Fibroblast of lung (primary cell): ENCODE results near the gene SMC4. TPM values are rescaled to one million over a fixed set of nuclear protein-coding genes. Genes with fewer than 3 reads are reported as not detected.

Source experiments
- DNase-seq, 2 donors: peaks; one replicate each; pipeline versions ENCODE4 v3.0.0 to v3.0.0-alpha.2; 2010; ENCODE audit warnings: low read depth in 2 of 2
- H2AFZ ChIP-seq: 2 replicates; pipeline ENCODE4 v1.5.1; 2012; ENCODE audit warnings: low read length, control low read depth, inconsistent platforms
- H3K27ac ChIP-seq: 2 replicates; pipeline ENCODE4 v1.5.1; 2011; ENCODE audit warnings: low read length, control low read depth; ENCODE audit not compliant: insufficient read depth
- H3K27me3 ChIP-seq: 2 replicates; pipeline ENCODE4 v1.5.1; 2011; ENCODE audit warnings: mild to moderate bottlenecking, low read length; ENCODE audit not compliant: control insufficient read depth, insufficient read depth
- H3K36me3 ChIP-seq: 2 replicates; pipeline ENCODE4 v1.5.1; 2011; ENCODE audit warnings: low read length; ENCODE audit not compliant: control insufficient read depth, insufficient read depth
- H3K4me1 ChIP-seq: 2 replicates; pipeline ENCODE4 v1.5.1; 2011; ENCODE audit warnings: low read length; ENCODE audit not compliant: control insufficient read depth, insufficient read depth; ENCODE audit errors: extremely low read depth
- H3K4me2 ChIP-seq: 2 replicates; pipeline ENCODE4 v1.5.1; 2011; ENCODE audit warnings: low read length, control low read depth; ENCODE audit not compliant: insufficient read depth; ENCODE audit errors: extremely low read depth
- H3K4me3 ChIP-seq, 4 experiments: fragments of 200-600 bp in 1 of 4; sonication (generic) in 1 of 4; replicated peaks in 1 of 4; 2 replicates each; pipeline ENCODE4 v1.5.1; 2011 to 2016; ENCODE audit warnings: low read length in 4 of 4, low read depth in 3 of 4, mild to moderate bottlenecking in 3 of 4, control low read depth in 2 of 4, inconsistent platforms in 1 of 4, mixed read lengths in 1 of 4; ENCODE audit not compliant: insufficient read depth in 1 of 4; ENCODE audit errors: control extremely low read depth in 1 of 4
- H3K79me2 ChIP-seq: 2 replicates; pipeline ENCODE4 v1.5.1; 2012; ENCODE audit warnings: mild to moderate bottlenecking, low read length, inconsistent platforms; ENCODE audit not compliant: control insufficient read depth, insufficient read depth
- H3K9ac ChIP-seq: 2 replicates; pipeline ENCODE4 v1.5.1; 2011; ENCODE audit warnings: mild to moderate bottlenecking, low read length, control low read depth; ENCODE audit not compliant: insufficient read depth
- H3K9me3 ChIP-seq: 2 replicates; pipeline ENCODE4 v1.5.1; 2012; ENCODE audit warnings: low read depth, low read length; ENCODE audit not compliant: control insufficient read depth, insufficient read depth
- H4K20me1 ChIP-seq: 2 replicates; pipeline ENCODE4 v1.5.1; 2011; ENCODE audit warnings: low read length; ENCODE audit not compliant: control insufficient read depth, insufficient read depth; ENCODE audit errors: extremely low read depth
- CTCF ChIP-seq, 2 donors: IDR thresholded peaks in 1 of 2; conservative IDR thresholded peaks in 1 of 2; 1 replicate in 1 of 2; 2 replicates in 1 of 2; pipeline ENCODE4 v1.5.1; 2011 to 2012; ENCODE audit warnings: low read length in 2 of 2, control low read depth in 1 of 2, inconsistent platforms in 1 of 2, low read depth in 1 of 2, mild to moderate bottlenecking in 1 of 2
- EZH2 ChIP-seq: IDR thresholded peaks from 2 replicates; pipeline ENCODE4 v1.5.1; 2012; ENCODE audit warnings: low read length, control low read depth, mild to moderate bottlenecking; ENCODE audit errors: missing control alignments
- polyA plus RNA-seq, 2 donors: library from polyadenylated mRNA; depleted of rRNA in 1 of 2; stranded (reverse) in 1 of 2; unstranded in 1 of 2; fragments of >200 nt; gene quantifications; 2 replicates each; pipeline ENCODE4 v1.2.1, GENCODE V29; 2011 to 2012; ENCODE audit warnings: missing spikeins in 1 of 2
- total RNA-seq: library from RNA; depleted of rRNA; stranded (reverse); fragments of >200 nt; gene quantifications from 2 replicates; pipeline ENCODE4 v1.2.1, GENCODE V29; 2014

The SMC4 gene
- total and polyA plus RNA-seq, 2 donors (not counting 1 experiment from before 2014, with no cell fraction given), result 34.7 to 48.4 TPM

GRCh38 chr3:160455846-160456245 lies 56.4 kb downstream of the SMC4 start:
- H3K9me3 ChIP-seq, result no peaks in the 10 kb centered on the region
- H3K9ac ChIP-seq, result no peak overlapping the region

GRCh38 chr3:160458151-160458550 lies 58.7 kb downstream of the SMC4 start:
- no peak for TF ChIP-seq EZH2
- TF ChIP-seq CTCF (conservative IDR thresholded peaks at IDR 0.05 in 1 of 2, IDR thresholded peaks at IDR 0.05 in 1 of 2; ENCODE audit: low read depth in 1 of 2, low read length in 2 of 2), result no peak
- Histone ChIP-seq H3K4me2 (no peak overlapping the region), H3K4me1 (no peaks in the 10 kb centered on the region), H3K36me3 (no peaks in the 10 kb centered on the region), H3K9ac (no peak overlapping the region), H3K4me3 (no peak overlapping the region), H3K27ac (no peak overlapping the region), H4K20me1 (no peaks in the 10 kb centered on the region), H3K27me3 (no peaks in the 10 kb centered on the region), H2AFZ (no peak overlapping the region), H3K79me2 (no peaks in the 10 kb centered on the region), H3K9me3 (no peaks in the 10 kb centered on the region)
- no peak for DNase-seq

More at GRCh38 chr3:160455846-160456245, 56.4 kb downstream of the SMC4 start:
- H3K4me3 ChIP-seq, result no peak overlapping the region
- no peak overlapping the region for H2AFZ ChIP-seq
- no peak for DNase-seq
- no peaks in the 10 kb centered on the region for H4K20me1 ChIP-seq
- no peak overlapping the region for H3K4me2 ChIP-seq
- no peaks in the 10 kb centered on the region for H3K79me2 ChIP-seq
- no peaks in the 10 kb centered on the region for H3K27me3 ChIP-seq
- no peaks in the 10 kb centered on the region for H3K4me1 ChIP-seq
- no peak for TF ChIP-seq EZH2
- no peak for TF ChIP-seq CTCF (conservative IDR thresholded peaks at IDR 0.05 in 1 of 2, IDR thresholded peaks at IDR 0.05 in 1 of 2; ENCODE audit: low read depth in 1 of 2, low read length in 2 of 2)
- no peaks in the 10 kb centered on the region for H3K36me3 ChIP-seq
- H3K27ac ChIP-seq, result no peak overlapping the region

GRCh38 chr3:160459450-160459970 lies 60.1 kb downstream of the SMC4 start:
- H3K4me2 ChIP-seq, result no peak overlapping the region
- H3K36me3 ChIP-seq, result no peaks in the 10 kb centered on the region
- H3K4me1 ChIP-seq, result no peaks in the 10 kb centered on the region
- H3K4me3 ChIP-seq, result no peak overlapping the region
- H2AFZ ChIP-seq, result no peak overlapping the region
- no peak for TF ChIP-seq EZH2
- no peak for TF ChIP-seq CTCF (conservative IDR thresholded peaks at IDR 0.05 in 1 of 2, IDR thresholded peaks at IDR 0.05 in 1 of 2; ENCODE audit: low read depth in 1 of 2, low read length in 2 of 2)
- no peaks in the 10 kb centered on the region for H4K20me1 ChIP-seq
- H3K27me3 ChIP-seq, result no peaks in the 10 kb centered on the region
- H3K79me2 ChIP-seq, result no peaks in the 10 kb centered on the region
- no peaks in the 10 kb centered on the region for H3K9me3 ChIP-seq
- H3K9ac ChIP-seq, result no peak overlapping the region
- DNase-seq, result no peak
- H3K27ac ChIP-seq, result no peak overlapping the region
